CD4-positive, alpha-beta memory T cell (primary cell): ENCODE results near the gene CRYGA. TPM values are rescaled to one million over a fixed set of nuclear protein-coding genes. Genes with fewer than 3 reads are reported as not detected.

ENCODE experiments used
- CTCF ChIA-PET: fragments of 350-600 bp; sonication (Branson Sonifier 250); formaldehyde crosslinking; loops from one replicate; lab custom pipeline; 2021; ENCODE audit warnings: inconsistent platforms; ENCODE audit not compliant: partially characterized antibody; lab: Charles Lee
- POLR2A ChIA-PET: fragments of 350-600 bp; sonication (Branson Sonifier 250); formaldehyde crosslinking; loops from one replicate; lab custom pipeline; 2021; ENCODE audit not compliant: partially characterized antibody; lab: Charles Lee
- DNase-seq, 5 donors: peaks; one replicate each; pipeline versions ENCODE4 v3.0.0 to v3.0.0-alpha.2; 2020 to 2022; ENCODE audit warnings: mixed read lengths in 1 of 5
- H3K27ac ChIP-seq: one replicate; pipeline ENCODE4 v1.7.0; 2013; ENCODE audit warnings: low read depth, low read length
- H3K27me3 ChIP-seq: 2 replicates; pipeline ENCODE4 v1.7.0; 2013; ENCODE audit warnings: mild to moderate bottlenecking, low read length, moderate library complexity; ENCODE audit not compliant: insufficient read depth
- H3K36me3 ChIP-seq: 2 replicates; pipeline ENCODE4 v1.7.0; 2013; ENCODE audit warnings: mild to moderate bottlenecking, low read length, moderate library complexity; ENCODE audit not compliant: insufficient read depth
- H3K4me1 ChIP-seq: 2 replicates; pipeline ENCODE4 v1.7.0; 2013; ENCODE audit warnings: mild to moderate bottlenecking, low read length, moderate library complexity; ENCODE audit not compliant: insufficient read depth
- H3K4me3 ChIP-seq, 2 donors: one replicate each; pipeline ENCODE4 v1.7.0; 2013; ENCODE audit warnings: low read length in 2 of 2, mild to moderate bottlenecking in 1 of 2
- H3K9me3 ChIP-seq, 2 donors: one replicate each; pipeline ENCODE4 v1.7.0; 2013; ENCODE audit warnings: low read length in 2 of 2, control low read depth in 1 of 2; ENCODE audit not compliant: control insufficient read depth in 1 of 2
- H3K27ac Mint-ChIP-seq, 7 donors: one replicate each; pipeline ENCODE4 v1.8.0; 2020 to 2021; ENCODE audit warnings: mixed read lengths in 7 of 7, mild to moderate bottlenecking in 6 of 7, inconsistent platforms in 3 of 7, moderate library complexity in 3 of 7
- H3K27me3 Mint-ChIP-seq, 2 donors: one replicate each; pipeline ENCODE4 v1.8.0; 2020 to 2021; ENCODE audit warnings: mixed read lengths in 2 of 2
- H3K36me3 Mint-ChIP-seq, 2 donors: one replicate each; pipeline ENCODE4 v1.8.0; 2020 to 2021; ENCODE audit warnings: mixed read lengths in 2 of 2, inconsistent platforms in 1 of 2, mild to moderate bottlenecking in 1 of 2
- H3K4me1 Mint-ChIP-seq, 4 donors: one replicate each; pipeline ENCODE4 v1.8.0; 2020 to 2021; ENCODE audit warnings: mixed read lengths in 4 of 4, mild to moderate bottlenecking in 1 of 4
- H3K4me3 Mint-ChIP-seq, 8 donors: one replicate each; pipeline ENCODE4 v1.8.0; 2020 to 2021; ENCODE audit warnings: mixed read lengths in 8 of 8, mild to moderate bottlenecking in 7 of 8, moderate library complexity in 6 of 8, inconsistent platforms in 3 of 8
- H3K9me3 Mint-ChIP-seq, 8 donors: one replicate each; pipeline ENCODE4 v1.8.0; 2020 to 2021; ENCODE audit warnings: mixed read lengths in 8 of 8, mild to moderate bottlenecking in 5 of 8, inconsistent platforms in 3 of 8, moderate library complexity in 1 of 8
- intact Hi-C: fragments of 100-400 bp; cut with micrococcal nuclease; formaldehyde crosslinking; loops from one replicate; pipeline ENCODE4 v1.15.1; 2023
- polyA plus RNA-seq, 2 donors: library from polyadenylated mRNA; unstranded; fragments of 300-500 nt; fragmentation: Illumina TruSeq; gene quantifications; one replicate each; pipeline ENCODE4 v1.2.3, GENCODE V29; 2021
- total RNA-seq, 2 experiments: library from RNA; stranded (reverse); gene quantifications; one replicate each; pipeline ENCODE4 v1.2.3, GENCODE V29; 2021

Gene CRYGA
- total and polyA plus RNA-seq, 4 experiments from 2014 or later, result not detected

- intact Hi-C loops, result loop anchor here (10.0 kb wide), 1 partner anchor 136 kb away; no protein-coding TSS in a partner anchor
- no peaks in the 10 kb centered on the region for H3K9me3 ChIP-seq
- POLR2A ChIA-PET, result no interaction called here
- DNase-seq, result no peak
- no peak overlapping the region for H3K27ac ChIP-seq
- Mint-ChIP-seq H3K9me3 (no peaks in the 10 kb centered on the region), H3K4me1 (peaks cover 3 to 5% (median 4%) of the 10 kb centered on the region in 4 donors), H3K27ac (no peak overlapping the region), H3K4me3 (no peak overlapping the region), H3K36me3 (no peaks in the 10 kb centered on the region), H3K27me3 (peaks cover 7 to 15% of the 10 kb centered on the region in 2 donors)
- no peak overlapping the region for H3K4me3 ChIP-seq
- no peaks in the 10 kb centered on the region for H3K4me1 ChIP-seq
- H3K36me3 ChIP-seq, result no peaks in the 10 kb centered on the region
- no peaks in the 10 kb centered on the region for H3K27me3 ChIP-seq
- CTCF ChIA-PET, result no interaction called here
These were observed 15.7 kb upstream of the CRYGA start for GRCh38 chr2:208179028-208179609.

GRCh38 chr2:208175840-208176153, 12.4 kb upstream of the CRYGA start:
- CTCF ChIA-PET, result interaction anchor here (0.7 to 3.1 kb wide), 32 partner anchors 10 to 242 kb away, joined by 3 to 49 read pairs (median 4); partner anchors contain the start of genes C2orf80, IDH1 and PIKFYVE
- H3K9me3 Mint-ChIP-seq, result no peaks in the 10 kb centered on the region
- POLR2A ChIA-PET, result interaction anchor here (1.7 kb wide), 1 partner anchor 78 kb away, joined by 4 read pairs; no protein-coding TSS in a partner anchor

GRCh38 chr2:208175069-208175839, 11.9 kb upstream of the CRYGA start:
- POLR2A ChIA-PET, result interaction anchor here (1.7 kb wide), 1 partner anchor 79 kb away, joined by 4 read pairs; no protein-coding TSS in a partner anchor
- no peak overlapping the region for H3K4me3 Mint-ChIP-seq
- CTCF ChIA-PET, result interaction anchor here (0.6 to 3.1 kb wide), 37 partner anchors 9 to 241 kb away, joined by 3 to 49 read pairs (median 4); partner anchors contain the start of genes C2orf80, IDH1 and PIKFYVE

More at GRCh38 chr2:208175840-208176153, 12.4 kb upstream of the CRYGA start:
- H3K4me3 Mint-ChIP-seq, result no peak overlapping the region
- intact Hi-C loops, result loop anchor here (1.0 to 10.0 kb wide), 3 partner anchors 79 to 198 kb away; no protein-coding TSS in a partner anchor
- Histone ChIP-seq H3K4me3 (no peak overlapping the region), H3K27ac (no peak overlapping the region), H3K4me1 (no peaks in the 10 kb centered on the region), H3K36me3 (no peaks in the 10 kb centered on the region), H3K27me3 (no peaks in the 10 kb centered on the region), H3K9me3 (no peaks in the 10 kb centered on the region)
- peaks cover 3 to 5% (median 4%) of the 10 kb centered on the region in 4 donors for H3K4me1 Mint-ChIP-seq
- no peak for DNase-seq
- no peak overlapping the region for H3K27ac Mint-ChIP-seq
- H3K27me3 Mint-ChIP-seq, result peaks cover 10 to 17% of the 10 kb centered on the region in 2 donors
- no peaks in the 10 kb centered on the region for H3K36me3 Mint-ChIP-seq

GRCh38 chr2:208174144-208174543, 10.8 kb upstream of the CRYGA start:
- peaks cover 3 to 5% (median 4%) of the 10 kb centered on the region in 4 donors for H3K4me1 Mint-ChIP-seq
- CTCF ChIA-PET, result interaction anchor here (0.9 to 3.1 kb wide), 9 partner anchors 8 to 79 kb away, joined by 3 to 49 read pairs (median 7); partner anchors contain the start of genes C2orf80 and IDH1
- H3K27ac Mint-ChIP-seq, result no peak overlapping the region
- no peak overlapping the region for H3K4me3 Mint-ChIP-seq
- H3K9me3 ChIP-seq, result no peaks in the 10 kb centered on the region
- intact Hi-C loops, result loop anchor here (10.0 kb wide), 1 partner anchor 141 kb away; no protein-coding TSS in a partner anchor
- peaks cover 12 to 22% of the 10 kb centered on the region in 2 donors for H3K27me3 Mint-ChIP-seq
- no peak overlapping the region for H3K4me3 ChIP-seq
- POLR2A ChIA-PET, result interaction anchor here (1.7 kb wide), 1 partner anchor 80 kb away, joined by 4 read pairs; no protein-coding TSS in a partner anchor
- no peaks in the 10 kb centered on the region for H3K36me3 ChIP-seq
- H3K27me3 ChIP-seq, result no peaks in the 10 kb centered on the region
- no peak for DNase-seq
- no peaks in the 10 kb centered on the region for H3K4me1 ChIP-seq
- no peaks in the 10 kb centered on the region for H3K36me3 Mint-ChIP-seq
- no peaks in the 10 kb centered on the region for H3K9me3 Mint-ChIP-seq
- H3K27ac ChIP-seq, result no peak overlapping the region

More at GRCh38 chr2:208175069-208175839, 11.9 kb upstream of the CRYGA start:
- no peaks in the 10 kb centered on the region for H3K9me3 ChIP-seq
- H3K27me3 ChIP-seq, result no peaks in the 10 kb centered on the region
- H3K27ac ChIP-seq, result no peak overlapping the region
- Mint-ChIP-seq H3K27ac (no peak overlapping the region), H3K36me3 (no peaks in the 10 kb centered on the region), H3K9me3 (no peaks in the 10 kb centered on the region), H3K4me1 (peaks cover 3 to 5% (median 4%) of the 10 kb centered on the region in 4 donors), H3K27me3 (peaks cover 9 to 19% of the 10 kb centered on the region in 2 donors)
- no peaks in the 10 kb centered on the region for H3K4me1 ChIP-seq
- intact Hi-C loops, result loop anchor here (1.0 to 10.0 kb wide), 3 partner anchors 79 to 198 kb away; no protein-coding TSS in a partner anchor
- no peak overlapping the region for H3K4me3 ChIP-seq
- DNase-seq, result peak; percentile 42 to 51 (median 45)
- H3K36me3 ChIP-seq, result no peaks in the 10 kb centered on the region

- H3K9me3 Mint-ChIP-seq, result no peaks in the 10 kb centered on the region
- ChIA-PET POLR2A (no interaction called here), CTCF (interaction anchor here (1.4 kb wide), 1 partner anchor 10 kb away, joined by 8 read pairs; no protein-coding TSS in a partner anchor)
- Histone ChIP-seq H3K4me3 (no peak overlapping the region), H3K27me3 (no peaks in the 10 kb centered on the region), H3K36me3 (no peaks in the 10 kb centered on the region), H3K9me3 (no peaks in the 10 kb centered on the region), H3K4me1 (no peaks in the 10 kb centered on the region), H3K27ac (no peak overlapping the region)
- H3K36me3 Mint-ChIP-seq, result no peaks in the 10 kb centered on the region
- peak overlapping the region in 1 of 7 donors; percentile 28 for H3K27ac Mint-ChIP-seq
- peaks cover 12 to 24% of the 10 kb centered on the region in 2 donors for H3K27me3 Mint-ChIP-seq
- peaks cover 3 to 5% (median 4%) of the 10 kb centered on the region in 4 donors for H3K4me1 Mint-ChIP-seq
- no peak for DNase-seq
- no peak overlapping the region for H3K4me3 Mint-ChIP-seq
- intact Hi-C loops, result loop anchor here (10.0 kb wide), 1 partner anchor 143 kb away; no protein-coding TSS in a partner anchor
These were observed 8.7 kb upstream of the CRYGA start for GRCh38 chr2:208172125-208172524.

GRCh38 chr2:208164951-208165755, 1.8 kb upstream of the CRYGA start:
- intact Hi-C loops, result no loop called here
- Histone ChIP-seq H3K9me3 (no peaks in the 10 kb centered on the region), H3K4me1 (no peaks in the 10 kb centered on the region), H3K4me3 (no peak overlapping the region), H3K36me3 (no peaks in the 10 kb centered on the region), H3K27me3 (no peaks in the 10 kb centered on the region), H3K27ac (no peak overlapping the region)
- no peak overlapping the region for H3K27ac Mint-ChIP-seq
- DNase-seq, result no peak
- H3K9me3 Mint-ChIP-seq, result no peaks in the 10 kb centered on the region
- H3K36me3 Mint-ChIP-seq, result no peaks in the 10 kb centered on the region
- H3K4me3 Mint-ChIP-seq, result no peak overlapping the region
- H3K4me1 Mint-ChIP-seq, result no peaks in the 10 kb centered on the region
- CTCF ChIA-PET, result interaction anchor here (4.2 kb wide), 1 partner anchor 10 kb away, joined by 24 read pairs; no protein-coding TSS in a partner anchor
- POLR2A ChIA-PET, result no interaction called here
- H3K27me3 Mint-ChIP-seq, result peaks cover 14 to 18% of the 10 kb centered on the region in 2 donors
